ENCODE results near the gene CERS6.

Gene CERS6

GRCh38 chr2:168713325-168713724, 257.3 kb downstream of the CERS6 start:
- no peak for DNase-seq (ENCODE audit: low read depth)
- H3K4me3 ChIP-seq (ENCODE audit: low read length): no peak overlapping the region
- no peak for TF ChIP-seq CTCF (conservative IDR thresholded peaks at IDR 0.05; ENCODE audit: low read depth, low read length)

- no peak for DNase-seq (ENCODE audit: low read depth)
- no peak overlapping the region for H3K4me3 ChIP-seq (ENCODE audit: low read length)
- TF ChIP-seq CTCF (conservative IDR thresholded peaks at IDR 0.05; ENCODE audit: low read depth, low read length): no peak
These were observed 259.8 kb downstream of the CERS6 start for GRCh38 chr2:168715849-168716248.

- no peak for TF ChIP-seq CTCF (conservative IDR thresholded peaks at IDR 0.05; ENCODE audit: low read depth, low read length)
- no peak overlapping the region for H3K4me3 ChIP-seq (ENCODE audit: low read length)
- no peak for DNase-seq (ENCODE audit: low read depth)
These were observed 260.8 kb downstream of the CERS6 start for GRCh38 chr2:168716839-168717238.

- no peak overlapping the region for H3K4me3 ChIP-seq (ENCODE audit: low read length)
- TF ChIP-seq CTCF (conservative IDR thresholded peaks at IDR 0.05; ENCODE audit: low read depth, low read length): no peak
- DNase-seq (ENCODE audit: low read depth): no peak
These were observed 261.9 kb downstream of the CERS6 start for GRCh38 chr2:168717790-168718502.

- DNase-seq (ENCODE audit: low read depth): no peak
- TF ChIP-seq CTCF (conservative IDR thresholded peaks at IDR 0.05; ENCODE audit: low read depth, low read length): no peak
- no peak overlapping the region for H3K4me3 ChIP-seq (ENCODE audit: low read length)
These were observed 262.6 kb downstream of the CERS6 start for GRCh38 chr2:168718622-168719021.

- H3K4me3 ChIP-seq (ENCODE audit: low read length): no peak overlapping the region
- TF ChIP-seq CTCF (conservative IDR thresholded peaks at IDR 0.05; ENCODE audit: low read depth, low read length): no peak
- no peak for DNase-seq (ENCODE audit: low read depth)
These were observed 263.4 kb downstream of the CERS6 start for GRCh38 chr2:168719446-168719845.

GRCh38 chr2:168722592-168722991, 266.5 kb downstream of the CERS6 start:
- H3K4me3 ChIP-seq (ENCODE audit: low read length): no peak overlapping the region
- no peak for TF ChIP-seq CTCF (conservative IDR thresholded peaks at IDR 0.05; ENCODE audit: low read depth, low read length)

More at GRCh38 chr2:168722592-168722991, 266.5 kb downstream of the CERS6 start:
- no peak for DNase-seq (ENCODE audit: low read depth)
